Panc1 (cell line): ENCODE results near the gene RSPH6A. TPM values are rescaled to one million over a fixed set of nuclear protein-coding genes. Genes with fewer than 3 reads are reported as not detected.

Experiments
- ATAC-seq: fragments of 200-7000 bp; cut with Tn5 transposase; 2 replicates; pipeline ENCODE4 v1.9.1; 2020; ENCODE audit warnings: mild to moderate bottlenecking, moderate library complexity
- BruUV-seq: library from RNA; stranded (reverse); fragments of 400-500 nt; replicated peaks from 2 replicates; lab custom pipeline; 2021; lab: Mats Ljungman, UMichigan
- CTCF ChIA-PET: fragments of 300-600 bp; sonication (Branson Sonifier 250); formaldehyde crosslinking; loops from one replicate; lab custom pipeline; 2022; ENCODE audit warnings: antibody characterized with exemption; lab: Charles Lee
- POLR2A ChIA-PET: fragments of 300-600 bp; sonication (Branson Sonifier 250); formaldehyde crosslinking; loops from one replicate; lab custom pipeline; 2022; ENCODE audit warnings: antibody characterized with exemption; lab: Charles Lee
- DNase-seq: peaks from one replicate; pipeline ENCODE4 v3.0.0-alpha.2; 2010; ENCODE audit warnings: low read depth, low spot score
- H3K27ac ChIP-seq: 2 replicates; pipeline ENCODE4 v1.5.1; 2011; ENCODE audit warnings: mild to moderate bottlenecking, low read length, inconsistent platforms
- H3K27me3 ChIP-seq: fragments of 200-500 bp; sonication (Bioruptor generic); 2 replicates; pipeline ENCODE4 v1.6.0; 2014; ENCODE audit warnings: low read length, inconsistent platforms; ENCODE audit not compliant: control insufficient read depth, insufficient read depth
- H3K36me3 ChIP-seq: fragments of 200-500 bp; sonication (Bioruptor generic); 2 replicates; pipeline ENCODE4 v1.5.1; 2014; ENCODE audit warnings: inconsistent platforms, mild to moderate bottlenecking, low read length, moderate library complexity; ENCODE audit not compliant: control insufficient read depth, insufficient read depth
- H3K4me1 ChIP-seq: 2 replicates; pipeline ENCODE4 v1.5.1; 2011; ENCODE audit warnings: inconsistent platforms, mild to moderate bottlenecking, low read length, moderate library complexity; ENCODE audit not compliant: control insufficient read depth, insufficient read depth
- H3K4me3 ChIP-seq, 2 experiments: 2 replicates each; pipeline ENCODE4 v1.5.1; 2011 to 2012; ENCODE audit warnings: low read depth in 2 of 2, low read length in 2 of 2, mild to moderate bottlenecking in 2 of 2, inconsistent platforms in 1 of 2, moderate library complexity in 1 of 2
- H3K9me3 ChIP-seq: fragments of 200-500 bp; sonication (Bioruptor generic); 2 replicates; pipeline ENCODE4 v1.5.1; 2014; ENCODE audit warnings: low read depth, mild to moderate bottlenecking, inconsistent platforms, low read length, moderate library complexity; ENCODE audit not compliant: control insufficient read depth, insufficient read depth
- POLR2AphosphoS5 ChIP-seq: IDR thresholded peaks from 2 replicates; pipeline ENCODE4 v1.6.1; 2012; ENCODE audit warnings: mild to moderate bottlenecking, low read depth, low read length, moderate library complexity
- SIN3A ChIP-seq: IDR thresholded peaks from 2 replicates; pipeline ENCODE4 v1.6.1; 2012; ENCODE audit warnings: low read depth, mild to moderate bottlenecking, low read length, moderate library complexity, borderline replicate concordance; ENCODE audit not compliant: insufficient read depth
- TCF7L2 ChIP-seq: IDR thresholded peaks from 2 replicates; pipeline ENCODE4 v1.6.1; 2011; ENCODE audit warnings: mild to moderate bottlenecking, low read depth, low read length, inconsistent platforms
- in situ Hi-C: cut with HindIII; loops from 2 replicates; pipeline ENCODE4 v1.10.0; 2016; ENCODE audit warnings: low sequenced_read_pairs, low pct_unique_long_range_greater_than_20kb
- intact Hi-C: fragments of 100-400 bp; cut with micrococcal nuclease; formaldehyde crosslinking; loops from one replicate; pipeline ENCODE4 v1.10.0; 2022; ENCODE audit not compliant: unreplicated experiment
- total RNA-seq: library from RNA; stranded (reverse); gene quantifications from one replicate; pipeline ENCODE4 v1.2.1, GENCODE V29; 2021; ENCODE audit not compliant: unreplicated experiment
- TF ChIP-seq, protein P1 (sequence below): fragments of 450-650 bp; IDR thresholded peaks from 2 replicates; pipeline ENCODE4 v1.5.1; 2017; ENCODE audit warnings: mild to moderate bottlenecking
- TF ChIP-seq, protein P2 (sequence below), 2 experiments: IDR thresholded peaks; 2 replicates each; pipeline ENCODE4 v1.6.1; 2011 to 2012; ENCODE audit warnings: low read depth in 2 of 2, control low read depth in 1 of 2, low read length in 1 of 2, mild to moderate bottlenecking in 1 of 2, moderate library complexity in 1 of 2; ENCODE audit not compliant: insufficient read depth in 1 of 2

Gene RSPH6A
- total RNA-seq, 1 experiment from 2014 or later: not detected

- in situ Hi-C loops: no loop called here
- ATAC-seq: 0 out of 2 replicates have a peak, but pooled peaks have one; percentile 2
- intact Hi-C loops: no loop called here
- Histone ChIP-seq H3K4me1 (no peaks in the 10 kb centered on the region), H3K4me3 (no peak overlapping the region), H3K9me3 (no peaks in the 10 kb centered on the region), H3K36me3 (no peaks in the 10 kb centered on the region), H3K27me3 (no peaks in the 10 kb centered on the region), H3K27ac (no peak overlapping the region)
- ChIA-PET POLR2A (interaction anchor here (0.5 kb wide), 1 partner anchor 42 kb away, joined by 6 read pairs; no protein-coding TSS in a partner anchor), CTCF (interaction anchor here (0.6 to 1.5 kb wide), 12 partner anchors 8 to 578 kb away, joined by 3 to 7 read pairs (median 4); partner anchors contain the start of genes QPCTL and SNRPD2)
- no TSS peak for BruUV-seq
- TF ChIP-seq TCF7L2: no peak
- TF ChIP-seq POLR2AphosphoS5: no peak
- TF ChIP-seq, protein P1, sequence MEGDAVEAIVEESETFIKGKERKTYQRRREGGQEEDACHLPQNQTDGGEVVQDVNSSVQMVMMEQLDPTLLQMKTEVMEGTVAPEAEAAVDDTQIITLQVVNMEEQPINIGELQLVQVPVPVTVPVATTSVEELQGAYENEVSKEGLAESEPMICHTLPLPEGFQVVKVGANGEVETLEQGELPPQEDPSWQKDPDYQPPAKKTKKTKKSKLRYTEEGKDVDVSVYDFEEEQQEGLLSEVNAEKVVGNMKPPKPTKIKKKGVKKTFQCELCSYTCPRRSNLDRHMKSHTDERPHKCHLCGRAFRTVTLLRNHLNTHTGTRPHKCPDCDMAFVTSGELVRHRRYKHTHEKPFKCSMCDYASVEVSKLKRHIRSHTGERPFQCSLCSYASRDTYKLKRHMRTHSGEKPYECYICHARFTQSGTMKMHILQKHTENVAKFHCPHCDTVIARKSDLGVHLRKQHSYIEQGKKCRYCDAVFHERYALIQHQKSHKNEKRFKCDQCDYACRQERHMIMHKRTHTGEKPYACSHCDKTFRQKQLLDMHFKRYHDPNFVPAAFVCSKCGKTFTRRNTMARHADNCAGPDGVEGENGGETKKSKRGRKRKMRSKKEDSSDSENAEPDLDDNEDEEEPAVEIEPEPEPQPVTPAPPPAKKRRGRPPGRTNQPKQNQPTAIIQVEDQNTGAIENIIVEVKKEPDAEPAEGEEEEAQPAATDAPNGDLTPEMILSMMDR: no peak
- TF ChIP-seq, protein P2, sequence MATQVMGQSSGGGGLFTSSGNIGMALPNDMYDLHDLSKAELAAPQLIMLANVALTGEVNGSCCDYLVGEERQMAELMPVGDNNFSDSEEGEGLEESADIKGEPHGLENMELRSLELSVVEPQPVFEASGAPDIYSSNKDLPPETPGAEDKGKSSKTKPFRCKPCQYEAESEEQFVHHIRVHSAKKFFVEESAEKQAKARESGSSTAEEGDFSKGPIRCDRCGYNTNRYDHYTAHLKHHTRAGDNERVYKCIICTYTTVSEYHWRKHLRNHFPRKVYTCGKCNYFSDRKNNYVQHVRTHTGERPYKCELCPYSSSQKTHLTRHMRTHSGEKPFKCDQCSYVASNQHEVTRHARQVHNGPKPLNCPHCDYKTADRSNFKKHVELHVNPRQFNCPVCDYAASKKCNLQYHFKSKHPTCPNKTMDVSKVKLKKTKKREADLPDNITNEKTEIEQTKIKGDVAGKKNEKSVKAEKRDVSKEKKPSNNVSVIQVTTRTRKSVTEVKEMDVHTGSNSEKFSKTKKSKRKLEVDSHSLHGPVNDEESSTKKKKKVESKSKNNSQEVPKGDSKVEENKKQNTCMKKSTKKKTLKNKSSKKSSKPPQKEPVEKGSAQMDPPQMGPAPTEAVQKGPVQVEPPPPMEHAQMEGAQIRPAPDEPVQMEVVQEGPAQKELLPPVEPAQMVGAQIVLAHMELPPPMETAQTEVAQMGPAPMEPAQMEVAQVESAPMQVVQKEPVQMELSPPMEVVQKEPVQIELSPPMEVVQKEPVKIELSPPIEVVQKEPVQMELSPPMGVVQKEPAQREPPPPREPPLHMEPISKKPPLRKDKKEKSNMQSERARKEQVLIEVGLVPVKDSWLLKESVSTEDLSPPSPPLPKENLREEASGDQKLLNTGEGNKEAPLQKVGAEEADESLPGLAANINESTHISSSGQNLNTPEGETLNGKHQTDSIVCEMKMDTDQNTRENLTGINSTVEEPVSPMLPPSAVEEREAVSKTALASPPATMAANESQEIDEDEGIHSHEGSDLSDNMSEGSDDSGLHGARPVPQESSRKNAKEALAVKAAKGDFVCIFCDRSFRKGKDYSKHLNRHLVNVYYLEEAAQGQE (IDR thresholded peaks at IDR 0.05; ENCODE audit: insufficient read depth in 1 of 2, low read depth in 2 of 2, low read length in 1 of 2): no peak
- TF ChIP-seq SIN3A: no peak
- DNase-seq: no peak
Observed at GRCh38 chr19:45816236-45817009, 1.3 kb upstream of the RSPH6A start.

DNA sequence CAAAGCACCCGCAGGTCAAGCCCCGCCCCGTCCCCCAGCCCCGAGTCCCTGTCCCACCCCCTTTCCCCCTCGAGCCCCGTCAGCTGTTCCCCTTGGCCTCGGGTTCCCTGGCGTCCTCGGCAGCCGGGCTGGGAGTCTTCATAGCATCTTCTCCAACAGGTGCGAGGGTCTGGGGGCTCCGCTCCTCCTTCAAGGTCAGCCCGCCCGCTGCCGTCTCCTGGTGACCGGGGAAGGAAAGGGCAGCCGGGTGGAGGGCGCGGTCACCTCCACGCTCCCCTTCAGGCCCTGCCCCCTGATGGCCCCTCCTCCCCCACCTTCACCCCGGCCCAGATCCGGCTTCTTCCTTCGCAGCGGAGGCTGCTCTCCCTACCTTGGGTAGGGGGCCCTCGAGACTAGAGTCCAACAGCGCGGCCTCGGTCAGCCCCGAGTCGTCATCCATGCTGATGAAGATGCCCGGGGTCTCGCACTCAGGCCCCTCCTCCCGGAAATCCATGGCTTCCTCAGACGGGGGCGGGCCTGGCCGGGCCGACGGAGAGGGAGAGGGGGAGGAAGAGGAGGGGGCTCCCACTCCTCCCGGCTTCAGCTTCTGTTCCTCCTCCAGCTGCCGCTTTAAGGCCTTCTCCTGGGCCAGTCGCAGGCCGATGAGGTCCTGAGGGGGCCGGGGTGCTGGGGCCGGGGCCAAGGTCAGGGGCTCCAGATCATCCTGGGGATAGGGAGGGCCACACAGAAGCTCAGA, 541 bp upstream of the RSPH6A start:
- TF ChIP-seq, protein P1: no peak
- TF ChIP-seq TCF7L2: no peak
- no TSS peak for BruUV-seq
- ChIA-PET CTCF (interaction anchor here (0.6 kb wide), 1 partner anchor 84 kb away, joined by 4 read pairs; no protein-coding TSS in a partner anchor), POLR2A (no interaction called here)
- ATAC-seq: no peak
- no peaks in the 10 kb centered on the region for H3K9me3 ChIP-seq
- no peaks in the 10 kb centered on the region for H3K4me1 ChIP-seq
- no peaks in the 10 kb centered on the region for H3K36me3 ChIP-seq
- H3K4me3 ChIP-seq: no peak overlapping the region
- intact Hi-C loops: no loop called here
- H3K27ac ChIP-seq: no peak overlapping the region
- in situ Hi-C loops: no loop called here
- no peaks in the 10 kb centered on the region for H3K27me3 ChIP-seq
- DNase-seq: no peak
